A549 (cell line): Measurements from ENCODE around the gene VAPA. TPM values are rescaled to one million over a fixed set of nuclear protein-coding genes. Genes with fewer than 3 reads are reported as not detected.

ENCODE experiments used
- ATAC-seq, 2 experiments: fragments of 200-7000 bp in 1 of 2; fragments of >200 bp in 1 of 2; cut with Nextera tagmentation in 1 of 2; cut with Tn5 transposase in 1 of 2; 3 replicates each; pipeline versions ENCODE4 v1.8.0 to v1.9.1; 2018 to 2020; ENCODE audit warnings: mild to moderate bottlenecking in 1 of 2, moderate library complexity in 1 of 2
- CTCF ChIA-PET: fragments of 300-600 bp; sonication (Branson Sonifier 250); formaldehyde crosslinking; extraction: SDS; loops from one replicate; lab custom pipeline; 2021; ENCODE audit warnings: antibody characterized with exemption, inconsistent platforms; lab: Yijun Ruan, JAX
- POLR2A ChIA-PET: fragments of 350-600 bp; formaldehyde crosslinking; extraction: SDS; loops from one replicate; lab custom pipeline; 2021; ENCODE audit warnings: antibody characterized with exemption, inconsistent platforms; lab: Yijun Ruan, JAX
- DNase-seq, 2 experiments: peaks; one replicate each; pipeline versions ENCODE4 v3.0.0 to v3.0.0-alpha.2; 2011 to 2016; ENCODE audit warnings: low read depth in 1 of 2, low spot score in 1 of 2
- FAIRE-seq: peaks from 2 replicates; lab custom pipeline; 2011; peaks lifted over from hg19 to GRCh38; lab: Jason Lieb, UNC
- H3K27ac ChIP-seq, 2 experiments: fragments of >200 bp; sonication (Bioruptor Twin); formaldehyde crosslinking; 3 replicates each; pipeline ENCODE4 v1.5.1; 2016 to 2017
- H3K4me1 ChIP-seq: fragments of >200 bp; sonication (Bioruptor Twin); formaldehyde crosslinking; 3 replicates; pipeline ENCODE4 v1.6.1; 2016
- H3K4me2 ChIP-seq: fragments of >200 bp; sonication (Bioruptor Twin); formaldehyde crosslinking; 3 replicates; pipeline ENCODE4 v1.6.1; 2016
- H3K4me3 ChIP-seq: fragments of >200 bp; sonication (Bioruptor Twin); formaldehyde crosslinking; 3 replicates; pipeline ENCODE4 v1.5.1; 2016
- H3K9me3 ChIP-seq: fragments of >200 bp; sonication (Bioruptor Twin); formaldehyde crosslinking; 3 replicates; pipeline ENCODE4 v1.6.1; 2016
- CTCF ChIP-seq: fragments of >200 bp; sonication (Bioruptor Twin); formaldehyde crosslinking; IDR thresholded peaks from 3 replicates; pipeline ENCODE4 v1.5.1; 2016
- EHF ChIP-seq: fragments of 250-450 bp; sonication (Bioruptor Pico); IDR thresholded peaks from 2 replicates; pipeline ENCODE4 v1.5.0; 2020; ENCODE audit warnings: mild to moderate bottlenecking
- FOSB ChIP-seq: fragments of 250-450 bp; sonication (Bioruptor Pico); IDR thresholded peaks from 2 replicates; pipeline ENCODE4 v1.5.0; 2020; ENCODE audit warnings: mild to moderate bottlenecking, moderate library complexity
- HEYL ChIP-seq: fragments of 250-450 bp; sonication (Bioruptor Pico); IDR thresholded peaks from 2 replicates; pipeline ENCODE4 v1.8.0; 2021; ENCODE audit warnings: mild to moderate bottlenecking, moderate library complexity
- HOXA7 ChIP-seq: fragments of 250-450 bp; sonication (Bioruptor Pico); IDR thresholded peaks from 2 replicates; pipeline ENCODE4 v1.5.0; 2020; ENCODE audit warnings: mild to moderate bottlenecking, moderate library complexity
- JUN ChIP-seq, 2 experiments: fragments of >200 bp; sonication (Bioruptor Twin); formaldehyde crosslinking; IDR thresholded peaks; 2 replicates in 1 of 2; 3 replicates in 1 of 2; pipeline ENCODE4 v1.6.1; 2016 to 2017
- JUNB ChIP-seq: fragments of >200 bp; sonication (Bioruptor Twin); formaldehyde crosslinking; IDR thresholded peaks from 2 replicates; pipeline ENCODE4 v1.6.1; 2016
- POLR2A ChIP-seq: IDR thresholded peaks from 2 replicates; pipeline ENCODE4 v1.6.1; 2012; ENCODE audit warnings: mild to moderate bottlenecking, low read length
- POLR2AphosphoS2 ChIP-seq: conservative IDR thresholded peaks from 2 replicates; pipeline ENCODE4 v1.6.1; 2012; ENCODE audit warnings: low read length, improper control_type of control experiment, inconsistent platforms
- RAD21 ChIP-seq, 2 experiments: fragments of >200 bp in 1 of 2; sonication (Bioruptor Twin) in 1 of 2; formaldehyde crosslinking in 1 of 2; IDR thresholded peaks in 1 of 2; conservative IDR thresholded peaks in 1 of 2; 2 replicates in 1 of 2; 3 replicates in 1 of 2; pipeline ENCODE4 v1.6.1; 2012 to 2018; ENCODE audit warnings: inconsistent platforms in 1 of 2
- RARB ChIP-seq: fragments of 250-450 bp; sonication (Bioruptor Pico); IDR thresholded peaks from 2 replicates; pipeline ENCODE4 v1.8.0; 2021; ENCODE audit warnings: mild to moderate bottlenecking, moderate library complexity
- SMC3 ChIP-seq: fragments of >200 bp; sonication (Bioruptor Twin); formaldehyde crosslinking; IDR thresholded peaks from 3 replicates; pipeline ENCODE4 v1.6.1; 2018; ENCODE audit warnings: inconsistent platforms
- SREBF2 ChIP-seq: fragments of 450-650 bp; IDR thresholded peaks from 2 replicates; pipeline ENCODE4 v1.6.1; 2014; ENCODE audit warnings: mild to moderate bottlenecking, moderate library complexity
- USF2 ChIP-seq: fragments of 450-650 bp; IDR thresholded peaks from 2 replicates; pipeline ENCODE4 v1.6.1; 2014; ENCODE audit warnings: antibody characterized with exemption
- ZFP36 ChIP-seq: fragments of 450-650 bp; IDR thresholded peaks from 2 replicates; pipeline ENCODE4 v1.6.1; 2014; ENCODE audit warnings: borderline replicate concordance; ENCODE audit not compliant: partially characterized antibody
- ZNF302 ChIP-seq: fragments of 250-450 bp; sonication (Bioruptor Pico); IDR thresholded peaks from 2 replicates; pipeline ENCODE4 v1.9.0; 2021; ENCODE audit warnings: inconsistent platforms, mild to moderate bottlenecking, moderate library complexity
- WGBS: methylation state at CpG from one replicate; pipeline ENCODE4 v1.1.6; 2017; ENCODE audit errors: missing lambda C conversion rate; 5-methylcytosine and 5-hydroxymethylcytosine counted together
- polyA plus RNA-seq, 4 experiments: library from polyadenylated mRNA; depleted of rRNA in 3 of 4; stranded (reverse); fragments of >200 nt; fragmentation: RNase III in 1 of 4; extraction: RNeasy Plus Mini Kit Qiagen cat#74134 plus additional on column Dnase treatment in 1 of 4; gene quantifications; 2 replicates in 3 of 4; 3 replicates in 1 of 4; pipeline ENCODE4 v1.2.3, GENCODE V29; 2011 to 2017

Gene VAPA
- polyA plus RNA-seq, 2 of the 4 experiments (the other 2 are of a cell fraction) = 161 to 391 TPM

- H3K9me3 ChIP-seq = no peaks in the 10 kb centered on the region
- CTCF ChIA-PET = interaction anchor here (0.7 to 2.7 kb wide), 11 partner anchors 8 to 267 kb away, joined by 3 to 16 read pairs (median 3); partner anchors contain the start of gene VAPA
- 0 out of 3 replicates have a peak overlapping the region, but pooled peaks have one; percentile 3 for H3K4me2 ChIP-seq
- ATAC-seq (no peak), DNase-seq (no peak), FAIRE-seq (no peak)
- TF ChIP-seq RARB (CRISPR knock-in tag) = no peak
- H3K27ac ChIP-seq = peak overlapping the region; percentile 60 to 79; a peak in 5 of 6 replicates
- peaks cover 54% of the 10 kb centered on the region for H3K4me1 ChIP-seq
- POLR2A ChIA-PET = no interaction called here
- no peak overlapping the region for H3K4me3 ChIP-seq
- 77% methylated on average over 3 of the region's 3 CpGs for WGBS
Measured at GRCh38 chr18:9950289-9951016, 36.6 kb downstream of the VAPA start.

GRCh38 chr18:9951022-9951859 is 37.4 kb downstream of the VAPA start:
- no peak for FAIRE-seq
- CTCF ChIA-PET = interaction anchor here (0.7 to 2.7 kb wide), 13 partner anchors 7 to 268 kb away, joined by 3 to 16 read pairs (median 3); partner anchors contain the start of gene VAPA

GRCh38 chr18:9952633-9953416 is 39.0 kb downstream of the VAPA start:
- peaks cover 40% of the 10 kb centered on the region for H3K4me1 ChIP-seq
- no peak overlapping the region for H3K4me3 ChIP-seq
- POLR2A ChIA-PET = no interaction called here
- DNase-seq (no peak), ATAC-seq (no peak), FAIRE-seq (no peak)
- H3K4me2 ChIP-seq = no peak overlapping the region
- TF ChIP-seq FOSB (CRISPR knock-in tag) = no peak
- TF ChIP-seq POLR2AphosphoS2 = no peak
- TF ChIP-seq HEYL (CRISPR knock-in tag) = no peak
- TF ChIP-seq ZFP36 = no peak
- TF ChIP-seq JUNB = no peak
- no peak for TF ChIP-seq HOXA7 (CRISPR knock-in tag)
- no peak for TF ChIP-seq ZNF302
- TF ChIP-seq EHF (CRISPR knock-in tag) = no peak
- TF ChIP-seq USF2 = no peak
- no peak for TF ChIP-seq JUN (IDR thresholded peaks at IDR 0.05)
- TF ChIP-seq POLR2A = no peak
- TF ChIP-seq SREBF2 = no peak
- 96% methylated on average over 1 of the region's 1 CpG for WGBS
- H3K27ac ChIP-seq = peak overlapping the region in 1 of 2 experiments; percentile 59; a peak in 3 of 6 replicates
- no peaks in the 10 kb centered on the region for H3K9me3 ChIP-seq
- CTCF ChIA-PET = interaction anchor here (0.6 to 2.7 kb wide), 5 partner anchors 37 to 269 kb away, joined by 3 to 16 read pairs (median 3); no protein-coding TSS in a partner anchor

More at GRCh38 chr18:9951022-9951859, 37.4 kb downstream of the VAPA start:
- Histone ChIP-seq H3K4me2 (0 out of 3 replicates have a peak overlapping the region, but pooled peaks have one; percentile 3), H3K9me3 (no peaks in the 10 kb centered on the region), H3K4me3 (no peak overlapping the region), H3K27ac (peak overlapping the region; percentile 60 to 79; a peak in 5 of 6 replicates), H3K4me1 (peaks cover 54% of the 10 kb centered on the region)
- ATAC-seq (peak; percentile 85 to 92), DNase-seq (peak; percentile 25 to 74)
- POLR2A ChIA-PET = no interaction called here
- WGBS = 56% methylated on average over 9 of the region's 9 CpGs
- peak; percentile 58 for TF ChIP-seq CTCF
- TF ChIP-seq HOXA7 (CRISPR knock-in tag) = no peak
- TF ChIP-seq RAD21 (conservative IDR thresholded peaks at IDR 0.05 in 1 of 2, IDR thresholded peaks at IDR 0.05 in 1 of 2) = peak; percentile 66 to 70; a peak in 4 of 5 replicates
- TF ChIP-seq SMC3 = peak; percentile 62
